ENCODE measurements around the gene CACNA1H.

CACNA1H gene

DNA sequence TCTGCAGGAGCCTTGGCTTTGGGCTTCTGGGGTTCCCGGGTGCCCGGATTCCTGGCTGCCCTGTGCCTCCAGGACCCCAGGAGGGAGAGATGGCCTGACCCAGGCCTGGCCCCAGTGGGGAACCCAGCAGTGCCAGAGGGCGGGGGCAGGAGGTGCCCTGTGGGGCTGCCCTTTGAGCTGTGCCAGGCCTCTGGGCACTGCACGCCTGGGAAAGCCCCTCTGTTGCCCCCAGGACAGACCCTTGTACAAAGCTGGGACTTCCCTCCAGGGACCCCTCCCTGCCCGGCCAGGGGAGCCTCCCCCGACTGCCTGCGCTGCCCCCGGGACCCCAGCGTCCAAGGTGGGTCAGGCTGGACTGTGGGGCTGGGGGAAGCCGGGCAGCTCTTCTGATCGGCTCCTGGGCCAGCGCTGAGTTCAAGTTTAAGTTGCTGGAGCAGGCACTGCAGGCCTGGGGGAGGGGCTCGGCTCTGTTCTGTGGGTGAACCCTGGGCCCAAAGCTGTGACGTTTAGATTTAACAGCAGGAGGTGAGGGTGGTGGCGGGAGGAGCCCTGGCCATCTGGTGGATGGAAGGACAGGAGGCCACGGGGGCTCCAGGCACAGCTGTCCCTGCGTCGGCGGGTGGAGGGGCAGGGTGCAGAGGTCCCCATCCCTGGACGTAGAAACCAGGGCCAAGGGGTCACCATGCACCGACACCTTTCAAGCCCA is 29.2 kb upstream of the CACNA1H start:
- DNase-seq (ENCODE audit: low read depth), result no peak

DNA sequence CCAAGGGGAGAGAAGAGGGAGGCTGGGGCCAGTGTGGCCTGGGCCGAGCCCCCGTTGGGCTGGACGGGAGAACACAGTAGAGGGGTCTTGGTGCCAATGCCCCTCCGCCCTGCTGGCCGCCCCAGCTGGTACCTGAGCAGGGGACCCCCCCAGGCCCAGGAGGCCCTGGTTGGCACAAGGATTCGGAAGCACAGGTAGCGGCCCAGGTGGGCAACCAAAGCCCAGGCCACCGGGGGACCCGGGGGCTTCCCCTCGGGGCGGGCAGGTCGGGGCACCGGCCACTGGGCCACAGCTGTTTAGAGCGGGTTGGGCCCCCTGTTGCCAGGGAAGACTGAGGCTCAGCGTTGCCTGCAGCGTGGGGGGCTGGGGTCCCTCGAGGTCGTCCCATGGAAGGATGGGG is 28.6 kb upstream of the CACNA1H start:
- DNase-seq (ENCODE audit: low read depth), result no peak

DNA sequence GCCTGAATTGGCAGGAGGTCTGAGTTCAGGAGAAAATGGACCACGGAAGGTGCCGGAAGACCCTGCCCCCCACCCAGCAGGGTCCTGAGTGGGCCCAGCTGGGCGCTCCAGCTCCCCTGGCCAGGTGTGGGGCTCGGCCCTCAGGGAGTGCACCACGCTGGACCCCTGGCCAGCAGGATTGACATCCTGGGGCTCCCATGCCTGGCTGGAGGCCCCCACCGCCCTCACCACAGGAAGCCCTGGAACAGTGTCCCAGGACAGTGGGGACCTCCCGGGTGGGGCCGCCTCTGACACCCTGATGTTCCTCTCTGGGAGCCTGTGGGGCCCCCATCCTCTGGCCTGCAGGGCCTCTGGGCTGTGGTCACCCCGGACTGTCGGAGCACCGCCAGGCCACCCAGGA is 28.1 kb upstream of the CACNA1H start:
- DNase-seq (ENCODE audit: low read depth), result no peak

DNA sequence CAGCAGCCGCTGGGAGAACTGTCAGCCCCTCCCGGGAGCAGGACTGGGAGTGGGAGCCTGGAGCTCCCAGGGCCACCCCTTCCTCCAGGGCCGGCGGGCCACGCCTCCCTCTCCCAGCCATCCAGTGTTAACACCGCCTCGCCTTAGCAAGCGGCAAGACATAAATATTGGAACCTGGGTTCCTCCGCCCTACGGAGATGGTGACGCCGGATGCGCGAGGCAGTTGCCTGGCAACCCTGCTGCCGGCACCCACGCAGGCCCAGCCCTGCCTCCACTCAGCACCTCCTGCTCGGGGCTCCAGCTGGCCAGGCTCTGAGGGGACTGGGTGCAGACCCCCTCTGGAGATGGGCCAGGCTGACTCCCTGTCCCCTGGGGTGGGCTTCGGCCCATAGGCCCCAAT is 27.4 kb upstream of the CACNA1H start:
- no peak for DNase-seq (ENCODE audit: low read depth)

- DNase-seq (ENCODE audit: low read depth), result no peak
Observed at GRCh38 chr16:1126044-1126443, 26.9 kb upstream of the CACNA1H start.

GRCh38 chr16:1126586-1126985 is 26.3 kb upstream of the CACNA1H start:
- no peak for DNase-seq (ENCODE audit: low read depth)

DNA sequence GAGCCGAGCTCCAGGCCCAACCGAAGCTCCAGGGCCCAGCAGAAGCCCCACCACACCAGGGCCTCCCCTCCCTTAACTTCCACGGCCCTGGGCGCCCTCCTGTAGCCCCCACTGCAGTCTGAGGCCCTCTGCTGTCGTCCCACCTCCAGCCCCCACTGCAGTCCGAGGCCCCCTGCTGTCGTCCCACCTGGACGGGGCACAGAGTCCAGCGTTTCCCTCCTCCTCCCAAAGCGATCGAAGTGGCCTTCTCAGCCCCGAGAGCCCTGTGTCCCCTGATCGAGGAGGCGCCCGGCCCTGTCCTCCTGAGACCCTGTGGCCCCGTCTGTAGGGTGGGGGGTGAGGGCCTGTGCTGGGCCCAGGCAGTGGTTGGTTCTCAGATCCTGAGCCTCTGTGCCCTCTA is 25.8 kb upstream of the CACNA1H start:
- no peak for DNase-seq (ENCODE audit: low read depth)

GRCh38 chr16:1127971-1128715 is 24.8 kb upstream of the CACNA1H start:
- DNase-seq (ENCODE audit: low read depth), result no peak

GRCh38 chr16:1129106-1129960 is 23.6 kb upstream of the CACNA1H start:
- DNase-seq (ENCODE audit: low read depth), result no peak

- DNase-seq (ENCODE audit: low read depth), result no peak
Observed at GRCh38 chr16:1130382-1130781, 22.5 kb upstream of the CACNA1H start.

DNA sequence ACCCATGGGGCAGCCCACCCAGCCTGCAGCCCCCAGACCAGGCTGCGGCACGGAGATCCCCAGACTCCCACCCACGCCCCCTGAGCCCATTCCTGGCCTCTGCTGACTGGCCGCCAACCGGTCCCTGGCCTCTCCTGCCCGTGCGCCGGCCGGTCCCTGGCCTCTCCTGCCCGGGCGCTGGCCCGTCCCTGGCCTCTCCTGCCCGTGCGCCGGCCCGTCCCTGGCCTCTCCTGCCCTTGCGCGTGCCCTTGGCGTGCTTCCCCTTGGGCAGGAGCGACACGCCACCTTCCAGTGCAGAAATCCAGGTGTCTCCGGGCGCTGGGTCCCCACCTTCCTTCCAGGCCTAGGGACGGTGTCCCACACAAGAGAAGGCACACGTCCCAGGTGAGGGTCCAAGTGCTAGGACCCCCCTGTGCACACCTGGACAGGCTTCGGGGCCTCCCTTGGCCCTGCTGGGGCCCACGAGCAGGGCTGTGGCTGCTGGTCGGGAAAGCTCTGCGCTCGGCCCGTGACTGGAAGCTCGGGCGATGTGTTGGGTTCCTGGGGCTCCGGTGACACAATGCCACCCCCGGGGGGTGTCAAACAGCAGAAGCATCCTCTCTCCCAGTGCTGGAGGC is 21.4 kb upstream of the CACNA1H start:
- no peak for DNase-seq (ENCODE audit: low read depth)

DNA sequence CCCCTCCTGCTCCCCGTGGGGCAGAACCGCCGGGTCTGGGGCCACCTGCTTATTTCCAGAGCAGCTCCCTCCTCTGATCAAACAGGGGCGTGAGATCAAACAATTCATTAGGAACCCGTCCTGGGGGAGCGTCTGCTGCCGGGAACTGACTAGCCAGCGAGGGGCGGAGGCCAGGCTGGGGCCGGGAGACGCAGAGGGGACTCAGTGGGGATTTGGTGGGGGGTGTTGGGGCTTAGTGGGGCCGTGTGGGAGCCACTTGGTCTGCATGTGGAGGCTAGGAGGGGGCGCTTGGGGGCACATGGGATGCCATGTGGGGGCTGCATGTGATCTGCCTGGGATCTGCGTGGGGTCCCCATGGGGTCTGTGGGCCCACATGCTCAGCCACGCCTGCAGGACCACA is 20.5 kb upstream of the CACNA1H start:
- DNase-seq (ENCODE audit: low read depth), result no peak

DNA sequence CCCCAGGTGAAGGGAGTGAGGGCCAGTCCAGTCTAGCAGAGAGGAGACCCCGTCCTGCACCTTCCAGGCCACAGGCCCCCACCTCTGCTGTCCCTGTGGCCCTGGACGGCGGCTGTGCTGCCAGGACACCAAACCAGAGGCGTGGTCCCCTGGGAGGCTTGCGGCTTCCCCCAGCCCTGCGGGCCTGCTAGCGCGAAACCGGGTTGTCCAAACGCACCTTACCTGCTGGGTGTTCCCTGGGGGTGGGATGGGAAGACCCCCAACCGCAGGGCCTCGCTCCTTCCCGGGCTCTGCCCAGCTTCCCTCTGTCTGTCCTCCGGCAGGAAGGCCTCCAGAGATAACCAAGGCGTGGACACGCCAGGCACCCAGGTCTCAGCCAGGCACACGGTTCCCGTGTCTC is 19.6 kb upstream of the CACNA1H start:
- DNase-seq (ENCODE audit: low read depth), result no peak

DNA sequence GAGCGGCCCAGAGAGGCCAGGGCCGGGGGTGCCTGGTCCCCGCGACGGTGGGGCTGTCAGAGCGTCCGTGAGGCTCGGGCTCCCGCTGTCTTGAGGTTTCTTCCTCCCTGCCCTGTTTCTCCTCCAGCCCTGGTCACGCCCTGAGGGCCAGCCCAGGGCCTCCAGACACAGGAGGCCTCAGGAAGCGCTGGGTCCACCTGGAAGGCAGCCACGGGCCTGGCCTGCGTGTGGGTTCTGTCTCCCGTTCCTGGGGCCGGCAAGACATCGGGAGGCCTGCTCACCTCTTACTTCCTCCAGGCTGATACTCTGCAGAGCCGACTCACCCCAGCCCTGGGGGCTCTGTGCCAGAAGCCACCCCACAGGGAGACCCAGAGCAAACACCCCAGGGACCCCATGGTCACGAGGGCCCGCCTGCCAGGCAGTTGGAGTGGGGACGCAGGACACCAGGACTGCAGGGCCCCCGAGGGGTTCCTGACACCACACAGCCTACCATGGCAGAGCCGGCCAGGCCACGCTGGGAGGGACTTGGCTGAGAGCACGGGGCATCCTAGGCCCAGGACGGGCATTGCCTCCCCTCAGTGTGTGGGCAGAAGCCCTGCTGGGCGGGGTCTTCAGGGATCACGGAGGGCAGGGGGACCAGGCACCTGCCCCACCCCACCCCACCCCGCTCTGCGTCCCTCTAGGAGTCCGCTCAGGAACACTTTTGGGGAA is 18.9 kb upstream of the CACNA1H start:
- DNase-seq (ENCODE audit: low read depth), result no peak

GRCh38 chr16:1134776-1135458 is 18.0 kb upstream of the CACNA1H start:
- no peak for DNase-seq (ENCODE audit: low read depth)

DNA sequence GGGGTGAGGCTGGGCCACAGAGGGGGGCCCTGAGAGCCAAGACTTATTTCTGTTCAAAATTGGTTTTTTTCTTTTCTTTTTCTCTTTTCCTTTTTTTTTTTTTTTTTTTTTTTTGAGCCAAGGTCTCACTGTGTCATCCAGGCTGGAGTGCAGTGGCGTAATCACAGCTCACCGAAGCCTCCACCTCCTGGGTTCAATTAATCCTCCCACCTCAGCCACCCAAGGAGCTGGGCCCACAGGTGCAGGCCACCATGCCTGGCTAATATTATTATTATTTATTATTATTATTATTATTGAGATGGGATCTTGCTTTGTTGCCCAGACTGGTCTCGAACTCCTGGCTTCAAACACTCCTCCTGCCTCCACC is 17.5 kb upstream of the CACNA1H start:
- no peak for DNase-seq (ENCODE audit: low read depth)

GRCh38 chr16:1137604-1138003 is 15.3 kb upstream of the CACNA1H start:
- no peak for DNase-seq (ENCODE audit: low read depth)

DNA sequence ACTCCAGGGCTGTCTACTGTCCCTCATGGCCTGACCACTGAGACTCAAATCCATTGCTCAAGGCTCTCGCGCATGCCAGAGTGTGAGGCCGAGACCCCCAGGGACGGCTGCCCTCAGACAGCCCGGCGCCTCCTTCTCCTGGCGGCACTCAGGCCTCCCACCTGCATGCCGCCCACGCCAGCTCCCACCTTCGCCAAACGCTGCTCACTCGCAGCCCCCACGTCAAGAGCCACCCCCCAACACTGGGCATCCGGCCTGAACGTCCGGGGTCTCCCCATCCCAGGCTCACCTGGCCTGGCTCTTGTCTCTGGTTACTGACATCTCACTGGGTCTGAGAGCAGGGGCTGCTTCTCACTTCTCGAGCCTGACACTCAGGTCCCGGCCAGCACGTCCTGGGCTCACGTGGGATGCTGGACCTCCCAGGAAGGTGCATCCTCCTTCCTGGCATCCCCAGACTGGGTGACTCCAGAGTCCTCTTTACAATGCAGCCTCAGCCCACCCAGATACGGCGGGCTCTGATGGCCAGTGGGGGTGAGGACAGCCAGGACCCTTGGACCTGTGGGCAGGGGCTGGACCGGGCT is 12.2 kb upstream of the CACNA1H start:
- DNase-seq (ENCODE audit: low read depth), result no peak

GRCh38 chr16:1141191-1141590 is 11.7 kb upstream of the CACNA1H start:
- no peak for DNase-seq (ENCODE audit: low read depth)

DNA sequence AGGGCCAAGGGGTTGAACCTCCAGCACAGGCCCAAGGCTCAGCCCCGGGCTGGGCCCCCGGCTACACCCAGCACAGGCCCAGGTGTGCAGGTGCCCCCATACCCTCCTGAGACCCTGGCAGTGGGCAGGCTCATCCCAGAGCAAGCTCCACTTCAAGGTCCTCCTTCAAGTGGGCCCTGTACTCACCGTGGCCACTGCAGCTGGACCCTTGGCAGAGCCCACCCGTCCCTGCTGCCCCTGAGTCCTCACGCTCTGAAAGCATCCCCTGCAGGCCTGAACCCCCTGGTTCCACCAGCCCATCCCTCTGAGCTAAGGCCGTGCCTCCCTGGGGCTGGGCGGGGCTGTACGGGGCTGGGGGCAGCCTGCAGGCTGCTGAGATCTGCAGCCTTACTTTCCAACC is 11.2 kb upstream of the CACNA1H start:
- DNase-seq (ENCODE audit: low read depth), result no peak

DNA sequence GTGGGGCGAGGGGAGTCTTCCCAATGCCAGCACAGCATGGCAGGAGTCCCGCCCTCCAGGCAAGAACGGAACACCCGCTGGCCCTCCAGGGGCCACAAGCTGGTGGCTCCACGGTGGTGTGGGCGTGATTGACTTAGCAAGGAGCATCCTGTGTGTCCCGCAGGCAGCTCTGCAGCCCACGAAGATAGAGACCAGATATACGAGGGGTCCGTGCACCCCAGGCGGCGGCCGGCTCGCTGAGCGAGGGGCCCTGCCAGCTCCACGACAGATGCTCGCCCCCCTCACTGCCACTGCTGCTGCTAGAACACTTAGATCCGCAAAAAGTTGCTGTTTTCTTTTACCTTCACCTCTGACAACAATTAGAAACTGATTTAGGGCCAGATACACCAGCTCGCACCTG is 10.0 kb upstream of the CACNA1H start:
- DNase-seq (ENCODE audit: low read depth), result no peak
